Colon (tissue), 2 donors: ENCODE results near the gene ATP5F1E.

ENCODE experiments used
- FAIRE-seq: peaks from 2 replicates; lab custom pipeline; 2012; peaks lifted over from hg19 to GRCh38; lab: Jason Lieb, UNC
- donor health status: control.
- donor health status: control.

Gene ATP5F1E

DNA sequence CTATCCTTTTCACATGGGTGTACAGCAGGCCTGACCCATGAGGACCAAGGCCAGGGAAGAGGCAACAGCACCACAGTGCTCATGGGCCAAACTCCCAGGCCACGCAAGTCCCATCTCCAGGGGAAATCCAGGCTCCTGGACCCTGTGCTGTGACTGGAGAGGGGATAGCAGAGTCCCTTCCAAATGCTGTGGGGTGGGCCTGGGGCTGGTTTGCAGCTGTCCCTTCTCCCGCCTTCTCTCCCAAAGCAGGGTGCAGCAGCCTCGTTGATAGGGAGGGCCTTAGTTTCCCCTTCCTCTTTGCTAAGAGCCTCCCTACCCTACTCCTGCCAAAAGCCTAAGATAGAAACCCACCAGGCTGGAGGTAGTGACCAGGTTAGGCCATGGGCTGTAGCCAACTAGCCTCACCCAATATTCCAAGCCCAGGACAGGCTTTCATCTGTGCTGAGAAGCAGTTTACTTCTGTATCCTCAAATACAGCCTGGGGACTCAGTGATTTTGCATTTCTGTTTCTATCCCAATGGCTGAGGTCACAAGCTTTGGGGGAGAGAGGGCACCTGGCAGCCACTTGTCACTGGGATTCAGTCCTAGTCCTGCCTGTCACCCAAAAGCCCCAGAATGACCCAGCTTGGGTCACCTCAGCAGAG lies 26.5 kb downstream of the ATP5F1E start:
- FAIRE-seq: no peak

- FAIRE-seq: no peak
Observed at GRCh38 chr20:59004763-59005522, 27.2 kb downstream of the ATP5F1E start.

DNA sequence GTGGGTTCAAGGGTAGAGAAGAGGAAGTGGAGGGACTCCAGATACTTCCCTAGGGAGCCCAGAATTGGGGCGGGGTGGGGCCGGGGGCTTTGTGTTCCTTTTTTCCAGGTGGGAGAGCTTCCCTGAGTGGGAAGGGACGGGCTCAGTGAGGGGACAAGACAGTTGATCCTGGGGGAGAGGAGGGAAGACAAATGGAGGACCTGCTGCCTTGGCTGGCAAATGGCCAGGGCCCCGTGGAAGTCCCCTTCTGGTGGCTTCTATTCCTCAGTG lies 27.7 kb downstream of the ATP5F1E start:
- FAIRE-seq: no peak

DNA sequence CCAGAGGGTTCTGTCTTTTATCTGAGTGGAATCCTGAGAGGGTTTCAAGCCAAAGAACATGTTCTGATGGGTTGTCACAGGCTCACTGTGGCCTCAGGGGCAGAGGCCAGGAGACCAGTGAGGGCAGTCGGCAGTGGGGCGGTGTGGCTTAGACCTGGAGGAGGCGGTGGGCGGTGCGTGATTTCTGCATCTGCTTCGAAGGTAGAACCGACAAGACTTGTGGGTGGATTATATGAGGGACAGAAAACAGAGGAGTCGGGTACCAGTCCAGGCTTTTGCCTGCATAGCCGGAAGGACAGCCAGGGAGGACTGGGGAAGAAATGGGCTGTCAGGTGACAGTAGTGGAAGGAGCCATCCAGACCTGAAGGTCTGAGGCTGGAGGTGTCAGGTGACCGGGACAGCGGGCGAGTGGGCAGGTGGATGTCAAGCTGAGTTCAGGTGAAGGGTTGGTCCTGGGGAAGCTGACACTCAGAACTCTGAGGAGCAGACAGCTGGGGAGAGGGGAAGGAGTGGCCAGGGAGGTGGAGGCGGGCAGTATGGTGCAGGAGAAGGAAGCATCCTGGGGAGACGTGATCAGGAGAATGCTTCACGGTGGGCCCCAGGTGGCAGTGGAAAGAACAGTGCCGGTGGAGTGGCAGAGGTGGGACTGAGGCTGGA lies 28.2 kb downstream of the ATP5F1E start:
- no peak for FAIRE-seq

- FAIRE-seq: no peak
Observed at GRCh38 chr20:59002874-59003399, 29.2 kb downstream of the ATP5F1E start.

GRCh38 chr20:59002388-59002787 lies 29.7 kb downstream of the ATP5F1E start:
- FAIRE-seq: no peak

DNA sequence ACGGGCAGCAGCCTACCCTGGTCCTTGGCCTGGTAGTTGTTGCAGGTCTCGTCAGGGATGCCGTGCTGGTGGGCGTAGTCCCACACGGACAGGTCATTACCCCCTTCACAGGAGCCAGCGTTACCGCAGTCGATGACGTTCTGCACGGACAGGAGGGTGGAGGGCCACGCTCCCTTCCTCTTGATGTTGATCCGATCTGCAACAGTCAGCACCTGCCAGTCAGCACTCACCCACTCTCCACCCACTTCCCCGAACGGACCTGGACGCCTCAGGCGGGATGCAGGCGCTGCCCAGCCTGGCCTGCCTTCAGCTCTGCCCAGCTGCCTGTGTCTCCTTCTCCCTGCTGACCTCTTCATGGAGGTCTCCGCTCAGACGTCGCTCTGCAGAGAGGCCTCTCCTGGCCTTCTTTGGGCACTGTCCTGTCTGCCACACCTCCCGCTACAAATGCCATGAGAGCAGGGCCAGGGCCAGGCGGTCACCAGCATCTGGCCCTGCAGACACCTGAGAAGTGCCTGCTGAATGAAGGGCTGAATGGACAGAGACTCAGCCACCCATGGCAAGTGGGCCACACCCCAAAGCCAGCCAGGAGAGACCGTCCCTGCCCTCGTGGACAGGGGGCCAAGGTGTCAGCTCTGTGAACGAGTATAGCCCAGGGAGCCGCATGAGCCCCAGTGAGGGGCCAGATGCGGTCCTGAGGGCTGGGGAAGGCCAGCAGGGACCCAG lies 30.5 kb downstream of the ATP5F1E start:
- FAIRE-seq: no peak

DNA sequence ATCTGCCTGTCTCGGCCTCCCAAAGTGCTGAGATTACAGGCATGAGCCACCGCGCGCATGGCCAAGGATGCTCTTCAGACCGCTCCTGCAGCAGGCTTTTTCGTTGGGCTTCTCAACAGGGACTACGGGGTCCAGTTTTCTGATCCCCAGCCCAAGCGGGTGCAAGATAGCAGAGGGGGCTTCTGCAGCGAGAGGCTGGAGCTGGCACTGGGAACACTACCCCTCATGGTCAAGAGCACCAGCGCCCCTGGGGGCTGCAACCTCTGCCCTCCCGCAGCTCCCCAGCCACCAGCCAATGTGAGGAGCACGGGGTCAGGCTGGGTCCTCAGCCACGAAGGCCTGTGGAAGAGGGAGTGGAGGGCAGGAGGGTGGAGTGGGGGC lies 31.1 kb downstream of the ATP5F1E start:
- no peak for FAIRE-seq

- FAIRE-seq: no peak
Observed at GRCh38 chr20:59000326-59000725, 31.8 kb downstream of the ATP5F1E start.

DNA sequence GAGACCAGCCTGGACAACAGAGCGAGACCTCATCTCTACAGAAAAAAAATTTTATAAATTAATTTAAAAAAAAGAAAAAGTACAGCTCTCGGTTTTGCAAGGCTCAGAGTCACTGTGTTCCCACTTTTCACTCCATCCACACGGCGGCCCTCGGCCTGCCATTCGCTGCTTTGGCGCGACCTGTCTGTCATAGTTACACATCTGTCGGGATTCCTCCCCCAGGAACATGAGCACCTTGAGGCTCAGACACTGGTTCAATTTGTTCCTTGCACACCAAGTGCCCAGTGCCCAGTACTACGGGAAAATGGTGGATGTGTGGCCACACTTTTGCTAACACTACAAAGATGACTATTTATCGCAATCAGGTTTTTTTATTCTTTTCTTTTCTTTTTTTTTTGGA lies 33.5 kb downstream of the ATP5F1E start:
- no peak for FAIRE-seq

- no peak for FAIRE-seq
Observed at GRCh38 chr20:58997141-58997770, 34.9 kb downstream of the ATP5F1E start.

- FAIRE-seq: no peak
Observed at GRCh38 chr20:58996226-58996611, 35.9 kb downstream of the ATP5F1E start.

DNA sequence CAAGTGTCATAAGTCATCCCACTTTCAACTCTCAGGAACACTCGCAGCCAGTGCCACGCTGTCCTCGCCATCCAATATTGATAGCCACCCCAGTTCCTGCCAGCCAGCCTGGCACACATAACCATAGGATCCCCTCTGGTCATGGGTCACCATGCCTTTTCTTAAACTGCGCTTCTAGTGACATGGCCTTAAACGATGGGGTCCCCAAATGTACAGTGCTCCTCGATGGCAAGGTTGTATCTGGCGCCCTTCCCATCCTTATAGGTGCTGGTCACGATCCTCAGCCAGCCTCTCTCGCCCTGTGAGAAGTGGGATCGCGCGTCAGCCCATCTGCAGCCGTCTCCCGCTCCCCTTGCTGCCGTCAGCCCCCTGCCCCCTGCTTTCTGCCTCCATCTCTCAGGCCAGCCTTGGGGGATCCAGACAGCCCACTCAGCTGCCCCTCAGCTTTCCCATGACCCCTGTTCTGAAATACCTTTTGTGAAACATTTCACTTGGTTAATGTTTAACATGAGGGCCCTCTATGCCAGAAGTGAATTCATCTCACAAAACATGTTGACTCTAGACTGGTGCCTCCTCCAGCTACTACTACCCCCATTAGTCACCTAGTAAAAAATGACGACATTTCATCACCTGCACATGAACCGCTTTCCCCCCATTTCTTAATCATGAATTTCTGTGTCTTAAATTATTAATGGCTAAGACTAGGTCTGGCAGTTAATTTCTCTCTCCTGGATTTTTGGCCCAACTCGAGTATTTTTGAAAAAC lies 36.5 kb downstream of the ATP5F1E start:
- FAIRE-seq: no peak

GRCh38 chr20:58994390-58995159 lies 37.6 kb downstream of the ATP5F1E start:
- no peak for FAIRE-seq

DNA sequence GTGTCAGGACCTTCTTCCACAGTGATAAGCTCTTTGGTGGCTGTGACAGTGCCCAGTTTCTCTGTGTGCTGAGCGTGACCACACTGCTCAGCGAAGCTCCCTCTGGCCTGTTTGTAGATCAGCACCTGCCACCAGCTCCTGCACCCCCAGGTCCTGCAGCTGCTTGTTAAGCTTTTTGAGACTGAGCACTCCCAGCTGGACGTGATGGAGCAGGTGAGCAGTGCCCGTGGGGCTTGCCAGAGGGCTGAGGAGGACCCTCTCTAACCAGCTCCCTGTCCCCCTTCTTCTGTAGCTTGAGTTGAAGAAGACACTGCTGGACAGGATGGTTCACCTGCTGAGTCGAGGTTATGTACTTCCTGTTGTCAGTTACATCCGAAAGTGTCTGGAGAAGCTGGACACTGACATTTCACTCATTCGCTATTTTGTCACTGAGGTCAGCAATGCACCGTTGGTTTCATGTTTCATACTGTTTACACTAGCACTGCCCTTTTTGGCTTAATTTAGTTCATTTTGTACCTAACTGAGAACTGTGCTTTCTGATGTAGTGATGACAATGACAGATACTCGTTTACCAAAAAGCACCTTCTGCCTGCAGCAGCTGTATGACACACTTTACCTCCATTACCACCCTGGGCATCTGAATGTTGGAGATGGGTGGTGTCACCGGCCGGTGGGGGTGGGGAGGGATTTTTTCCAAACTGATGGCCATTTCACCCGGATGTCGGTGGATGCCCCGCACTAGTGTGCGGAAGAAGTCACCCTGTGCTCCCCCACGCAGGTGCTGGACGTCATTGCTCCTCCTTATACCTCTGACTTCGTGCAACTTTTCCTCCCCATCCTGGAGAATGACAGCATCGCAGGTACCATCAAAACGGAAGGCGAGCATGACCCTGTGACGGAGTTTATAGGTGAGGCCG lies 38.5 kb downstream of the ATP5F1E start:
- no peak for FAIRE-seq

GRCh38 chr20:58992911-58993310 lies 39.2 kb downstream of the ATP5F1E start:
- no peak for FAIRE-seq

GRCh38 chr20:58991715-58992114 lies 40.4 kb downstream of the ATP5F1E start:
- FAIRE-seq: no peak

GRCh38 chr20:58990651-58991445 lies 41.3 kb downstream of the ATP5F1E start:
- no peak for FAIRE-seq

DNA sequence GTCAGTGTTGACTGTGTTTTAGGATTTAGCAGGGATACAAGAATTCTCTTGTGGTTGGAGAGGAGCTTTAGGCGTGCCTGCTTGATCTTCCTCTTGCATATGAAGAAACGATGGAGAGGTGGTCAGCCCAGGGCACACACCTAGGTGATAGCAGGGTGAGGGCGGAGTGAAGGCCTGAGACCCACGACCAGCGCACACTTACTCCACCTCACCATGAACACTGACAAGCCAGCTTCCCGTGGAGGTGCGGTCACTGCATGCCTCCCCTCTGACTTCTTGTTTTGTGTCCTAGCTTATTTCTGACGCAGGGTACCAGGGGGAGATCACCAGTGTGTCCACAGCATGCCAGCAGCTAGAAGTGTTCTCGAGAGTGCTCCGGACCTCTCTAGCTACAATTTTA lies 42.9 kb downstream of the ATP5F1E start:
- FAIRE-seq: no peak
